HG02588 (cell line): Measurements from ENCODE around the gene IL20.

Experiments used
- ATAC-seq: cut with Tn5 transposase; IDR thresholded peaks from one replicate; pipeline ENCODE4 v1.9.1; 2021; ENCODE audit warnings: mild to moderate bottlenecking, moderate library complexity; ENCODE audit not compliant: unreplicated experiment

Gene IL20

GRCh38 chr1:206898915-206899431 is 33.5 kb downstream of the IL20 start:
- ATAC-seq = no peak

DNA sequence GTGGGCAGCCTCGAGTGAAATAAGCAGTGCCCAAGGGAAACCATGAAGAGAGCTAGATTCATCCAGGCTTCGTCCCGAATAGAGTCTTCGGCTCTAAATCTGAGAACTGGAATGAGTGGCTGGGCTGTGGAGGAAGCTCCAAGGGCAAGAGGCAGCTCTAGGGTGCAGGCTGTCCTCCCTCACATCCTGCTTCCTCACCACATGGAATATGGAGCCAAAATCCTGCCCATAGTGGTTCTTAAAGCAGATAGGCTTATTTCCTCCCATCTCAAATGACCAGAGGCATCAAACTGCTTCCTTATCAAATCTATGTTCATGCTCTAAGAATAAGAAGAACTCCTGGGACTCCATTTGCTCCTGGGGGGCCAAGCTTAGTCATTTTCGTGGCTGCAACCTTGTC is 34.3 kb downstream of the IL20 start:
- ATAC-seq = no peak

GRCh38 chr1:206900149-206900548 is 34.7 kb downstream of the IL20 start:
- ATAC-seq = no peak

GRCh38 chr1:206901944-206902343 is 36.5 kb downstream of the IL20 start:
- ATAC-seq = no peak

DNA sequence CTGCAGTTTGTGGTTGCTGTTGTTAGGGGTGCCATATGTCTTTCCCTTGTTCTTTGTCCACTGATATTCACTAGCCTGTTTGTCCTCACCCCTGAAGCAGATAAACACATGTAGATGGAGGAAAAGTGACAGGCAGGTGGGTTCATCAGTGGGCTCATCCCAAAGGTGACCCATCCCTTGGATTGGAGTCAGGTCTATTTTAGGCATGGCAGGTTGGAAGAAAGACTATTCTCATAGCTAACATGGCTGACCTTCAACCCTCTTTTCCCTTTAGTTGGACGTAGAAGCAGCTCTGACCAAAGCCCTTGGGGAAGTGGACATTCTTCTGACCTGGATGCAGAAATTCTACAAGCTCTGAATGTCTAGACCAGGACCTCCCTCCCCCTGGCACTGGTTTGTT is 37.3 kb downstream of the IL20 start:
- no peak for ATAC-seq

DNA sequence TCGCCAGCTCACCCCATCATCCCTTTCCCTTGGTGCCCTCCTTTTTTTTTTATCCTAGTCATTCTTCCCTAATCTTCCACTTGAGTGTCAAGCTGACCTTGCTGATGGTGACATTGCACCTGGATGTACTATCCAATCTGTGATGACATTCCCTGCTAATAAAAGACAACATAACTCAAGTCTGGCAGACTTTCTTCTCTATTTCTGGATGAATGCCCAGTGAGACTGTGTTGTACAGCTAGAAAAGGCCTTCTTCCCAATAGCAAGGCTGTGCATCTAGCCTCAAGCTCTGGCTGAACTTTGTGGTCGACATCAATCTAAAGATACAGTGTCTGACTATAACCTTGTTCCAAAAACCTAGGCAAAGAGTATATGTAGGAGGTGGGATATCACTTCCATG is 38.3 kb downstream of the IL20 start:
- no peak for ATAC-seq

DNA sequence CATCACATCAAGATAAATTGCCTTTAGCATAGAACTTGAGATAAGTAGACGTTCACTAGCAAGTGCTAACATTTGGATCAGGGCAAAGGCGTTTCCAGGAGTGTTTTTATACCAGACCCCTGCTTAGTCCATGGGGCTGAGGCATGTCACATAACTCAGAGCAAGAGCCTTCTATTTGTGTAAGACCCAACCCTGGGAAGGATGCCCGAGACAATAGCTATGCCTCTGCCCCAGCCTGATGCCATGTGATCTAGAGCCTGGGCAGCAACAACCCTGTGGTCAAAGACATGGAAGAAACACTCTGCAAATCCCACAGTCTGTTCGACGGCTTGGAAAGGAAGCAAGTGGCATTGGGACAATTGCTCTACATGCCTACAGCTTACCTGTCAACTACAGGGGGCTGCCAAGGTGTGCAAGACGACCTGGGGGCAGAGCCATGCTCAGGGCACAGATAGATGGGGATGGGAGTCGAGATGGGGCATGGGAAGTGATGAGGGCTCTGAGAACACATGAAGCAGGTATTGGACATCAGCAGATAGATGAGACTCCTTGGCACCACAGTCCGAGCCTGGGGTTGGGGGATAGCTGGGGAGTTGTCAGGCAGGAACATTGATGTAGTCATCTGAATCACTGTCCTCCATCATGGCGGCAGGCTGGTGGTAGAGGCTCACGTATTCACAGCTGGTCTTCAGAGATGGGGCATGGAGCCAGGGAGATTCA is 39.2 kb downstream of the IL20 start:
- no peak for ATAC-seq

- ATAC-seq = peak; percentile 65
Observed at GRCh38 chr1:206905295-206906164, 40.1 kb downstream of the IL20 start.

DNA sequence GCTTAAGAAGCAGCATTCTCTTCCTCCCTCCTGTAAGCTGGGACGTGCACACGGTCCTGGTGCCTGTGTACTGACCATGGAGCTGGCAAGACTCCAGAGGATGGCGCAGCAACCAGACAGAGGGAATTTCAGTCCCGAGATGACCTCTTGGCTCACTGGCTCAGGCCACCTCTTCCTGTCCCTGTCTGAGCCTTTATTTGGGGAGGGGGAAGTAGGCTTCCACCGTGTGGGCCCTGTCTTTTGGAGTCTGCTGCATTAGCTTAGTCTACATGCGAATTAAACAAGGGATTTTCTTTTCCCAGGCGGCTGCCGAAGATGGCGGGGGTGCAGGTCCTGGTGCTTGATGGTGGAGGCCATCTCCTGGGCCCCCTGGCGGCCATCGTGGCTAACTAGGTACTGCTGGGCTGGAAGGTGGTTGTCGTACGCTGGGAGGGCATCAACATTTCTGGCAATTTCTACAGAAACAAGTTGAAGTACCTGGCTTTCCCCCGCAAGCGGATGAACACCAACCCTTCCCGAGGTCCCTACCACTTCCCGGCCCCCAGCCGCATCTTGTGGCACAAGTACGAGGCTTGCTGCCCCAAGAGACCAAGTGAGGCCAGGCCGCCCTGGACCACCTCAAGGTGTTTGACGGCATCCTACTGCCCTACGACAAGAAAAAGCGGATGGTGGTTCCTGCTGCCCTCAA is 42.0 kb downstream of the IL20 start:
- ATAC-seq = no peak

DNA sequence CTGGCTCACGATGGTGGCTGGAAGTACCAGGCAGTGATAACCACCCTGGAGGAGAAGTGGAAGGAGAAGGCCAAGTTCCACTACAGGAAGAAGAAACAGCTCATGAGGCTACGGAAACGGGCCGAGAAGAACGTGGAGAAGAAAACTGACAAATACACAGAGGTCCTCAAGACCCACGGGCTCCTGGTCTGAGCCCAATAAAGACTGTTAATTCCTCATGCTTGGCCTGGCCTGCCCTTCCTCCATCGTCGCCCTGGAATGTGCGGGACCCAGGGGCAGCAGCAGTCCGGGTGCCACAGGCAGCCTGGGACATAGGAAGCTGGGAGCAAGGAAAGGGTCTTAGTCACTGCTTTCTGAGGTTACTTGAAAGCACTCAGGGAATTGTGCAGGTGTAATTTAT is 42.6 kb downstream of the IL20 start:
- ATAC-seq = no peak

GRCh38 chr1:206909161-206909882 is 43.9 kb downstream of the IL20 start:
- ATAC-seq = no peak

DNA sequence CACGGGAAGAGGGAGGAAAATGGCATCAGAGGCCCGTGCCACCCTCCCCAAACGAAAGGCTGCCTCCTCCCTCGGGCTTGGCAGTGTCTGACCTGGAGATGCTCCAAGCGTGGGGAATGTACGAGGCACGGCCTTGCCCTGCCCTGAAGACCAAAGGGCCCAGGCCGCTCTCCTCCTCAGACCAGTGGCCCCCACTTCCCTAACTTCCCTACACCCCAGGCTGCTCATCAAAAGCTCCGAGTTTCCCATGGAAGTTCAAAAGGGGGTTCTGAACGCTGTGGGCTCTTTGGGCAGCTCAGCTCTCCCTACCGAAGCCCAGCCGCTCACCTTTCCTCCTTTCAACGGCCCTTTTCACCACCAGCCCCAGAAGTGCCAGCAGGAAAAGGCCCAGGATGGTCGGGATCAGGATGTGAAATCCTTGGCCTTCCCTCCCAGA is 44.5 kb downstream of the IL20 start:
- ATAC-seq = no peak

DNA sequence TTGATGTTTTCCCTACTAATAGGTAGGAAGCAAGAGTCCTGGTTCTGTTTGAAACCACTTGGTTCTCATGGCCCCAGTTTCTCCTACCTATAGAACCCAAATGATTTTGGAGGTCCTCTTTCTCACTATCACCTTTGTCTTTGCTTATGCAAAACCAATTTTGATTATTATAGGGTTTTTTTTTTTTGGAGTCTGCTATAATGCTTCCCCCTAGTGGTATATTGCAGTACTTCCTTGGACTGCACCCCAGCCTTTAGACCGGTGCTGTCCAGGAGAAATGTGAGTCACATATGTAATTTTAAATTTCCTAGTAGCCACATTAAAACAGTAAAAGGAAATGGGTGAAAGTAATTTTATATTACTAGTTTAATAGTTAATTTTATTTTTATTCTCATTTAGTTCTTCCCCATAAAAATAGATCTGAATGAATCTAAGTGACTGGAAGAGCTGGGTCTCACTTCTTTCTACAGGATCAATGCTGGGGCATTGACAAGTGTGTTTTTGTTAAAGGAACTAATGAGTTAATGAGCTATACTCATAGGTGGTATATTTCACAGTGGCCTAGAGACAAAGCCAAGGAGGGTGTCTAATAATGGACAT is 45.7 kb downstream of the IL20 start:
- no peak for ATAC-seq

DNA sequence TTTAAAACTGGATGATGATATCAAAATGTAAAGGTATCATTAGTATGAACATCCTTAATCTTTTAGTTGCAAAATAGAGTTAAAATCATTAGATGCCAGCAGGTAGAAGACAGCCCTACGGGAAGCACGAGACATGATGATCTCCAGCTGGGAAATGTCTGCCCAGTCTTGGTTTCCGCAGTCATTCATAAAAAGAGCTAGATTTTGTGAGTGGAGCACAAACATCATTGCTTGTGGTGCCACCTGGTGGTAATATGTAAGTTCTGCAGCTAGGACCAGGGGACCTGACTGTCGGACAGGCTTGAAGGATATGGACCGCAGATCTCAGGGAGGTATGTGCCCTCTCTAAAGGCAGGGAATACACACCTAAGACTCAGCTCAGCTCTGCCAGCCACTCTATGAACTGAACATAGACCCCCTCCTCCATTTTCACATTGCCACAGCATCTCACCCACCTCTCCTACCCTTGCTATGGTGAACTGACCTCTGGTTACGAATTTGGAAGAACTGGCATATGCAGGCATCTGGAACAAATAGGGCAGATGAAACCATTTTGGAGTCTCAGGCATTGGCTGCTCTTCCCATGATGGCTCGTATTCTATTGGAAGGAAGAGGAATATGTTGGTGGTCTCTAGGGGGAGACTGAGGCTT is 47.1 kb downstream of the IL20 start:
- no peak for ATAC-seq

DNA sequence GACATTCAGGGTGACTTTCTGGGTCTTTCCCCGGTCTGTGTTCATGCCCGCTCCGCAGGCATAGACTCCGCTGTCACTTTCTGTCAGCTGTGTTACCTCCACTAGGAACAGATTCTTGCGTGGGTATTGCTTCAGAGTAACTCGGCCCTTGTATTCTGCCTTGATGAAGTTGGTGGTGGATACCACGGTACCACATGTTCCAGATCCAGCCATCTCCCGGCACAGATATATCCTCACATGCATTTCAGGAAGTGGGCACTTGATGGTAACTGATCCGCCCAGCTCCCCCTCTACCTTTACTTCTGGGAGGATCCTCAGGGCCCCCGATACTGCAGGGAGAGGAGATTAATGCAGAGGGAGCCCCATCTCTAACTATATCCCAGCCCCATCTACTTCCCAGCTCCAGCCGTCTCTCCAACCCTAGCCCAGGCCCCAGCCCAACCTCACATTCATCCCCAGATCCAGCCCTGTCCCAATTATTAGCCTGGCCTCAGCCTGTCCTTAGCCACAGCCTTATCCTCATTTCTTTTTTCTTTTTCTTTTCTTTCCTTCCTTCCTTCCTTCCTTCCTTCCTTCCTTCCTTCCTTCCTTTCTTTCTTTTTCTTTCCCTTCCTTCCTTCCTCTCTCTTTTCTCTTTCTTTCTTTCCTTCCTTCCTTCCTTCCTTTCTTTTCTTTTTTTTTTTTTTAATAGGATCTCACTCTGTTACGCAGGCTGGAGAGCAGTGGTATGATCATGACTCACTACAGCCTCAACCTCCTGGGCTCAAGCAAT is 48.5 kb downstream of the IL20 start:
- ATAC-seq = no peak

DNA sequence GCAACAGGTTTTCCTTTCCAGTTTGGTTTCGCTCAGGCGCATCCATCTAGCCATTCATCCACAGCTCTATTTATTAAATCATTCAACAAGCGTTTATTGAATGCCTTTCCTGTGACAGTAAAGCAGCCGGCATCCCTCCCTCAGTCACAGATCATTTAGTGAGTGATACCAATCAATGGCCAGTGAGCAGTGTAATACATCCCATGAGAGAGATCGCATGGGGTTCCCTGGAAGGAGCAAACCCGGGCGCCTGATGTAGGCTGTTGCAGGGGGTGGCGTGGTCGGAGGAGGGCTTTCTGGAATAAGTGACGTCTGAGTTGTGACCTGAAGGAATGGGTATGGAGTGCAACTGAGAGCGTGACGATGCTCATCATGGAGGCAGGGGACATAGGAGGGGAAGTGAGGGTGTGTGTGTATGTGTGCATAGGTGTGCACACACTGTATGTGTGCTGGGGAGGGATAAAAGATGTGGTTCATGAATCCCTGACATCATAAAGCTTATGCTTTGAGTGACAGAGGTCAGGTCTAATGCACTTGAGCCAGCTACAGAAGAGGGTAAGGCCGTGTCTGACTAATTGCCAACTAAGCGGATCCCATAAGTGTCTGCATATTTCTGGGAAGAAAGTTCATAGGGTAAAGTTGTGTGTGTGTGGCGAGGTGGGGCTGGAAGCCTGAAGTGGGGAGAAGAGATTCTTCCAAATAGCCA is 49.8 kb downstream of the IL20 start:
- no peak for ATAC-seq

DNA sequence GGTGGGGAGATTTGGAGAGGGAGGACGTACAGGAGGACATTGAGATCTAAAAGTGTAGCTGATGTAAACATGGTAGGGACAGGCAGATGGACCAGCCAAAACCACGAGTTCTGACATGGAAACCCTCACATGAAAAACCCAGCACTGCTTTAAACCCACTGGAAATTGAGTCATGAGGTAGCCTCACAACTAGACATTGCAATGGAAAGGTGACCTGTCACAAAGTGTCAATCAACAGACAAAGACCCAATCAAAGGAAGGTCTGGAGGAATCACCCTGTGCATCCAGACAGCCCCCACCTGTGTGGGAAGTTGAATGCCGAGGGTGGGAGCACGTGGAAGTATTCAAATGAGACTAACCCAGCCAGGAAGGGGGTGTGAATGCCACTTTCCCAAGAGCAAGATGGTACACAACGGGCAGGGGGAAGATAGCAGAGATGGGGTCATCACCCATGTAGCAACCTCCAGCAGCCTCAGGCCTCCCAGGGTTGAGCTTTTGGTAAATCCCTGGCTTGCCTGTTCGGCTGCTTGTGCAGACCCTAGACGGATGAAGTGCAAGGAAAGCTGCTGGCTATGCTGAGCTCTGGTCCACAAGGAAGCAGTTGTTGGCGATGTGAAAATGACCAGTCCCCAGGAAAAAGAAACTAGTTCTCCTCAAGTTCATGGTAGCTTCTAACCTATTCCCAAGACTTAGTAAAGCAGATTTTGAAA is 50.7 kb downstream of the IL20 start:
- ATAC-seq = no peak

DNA sequence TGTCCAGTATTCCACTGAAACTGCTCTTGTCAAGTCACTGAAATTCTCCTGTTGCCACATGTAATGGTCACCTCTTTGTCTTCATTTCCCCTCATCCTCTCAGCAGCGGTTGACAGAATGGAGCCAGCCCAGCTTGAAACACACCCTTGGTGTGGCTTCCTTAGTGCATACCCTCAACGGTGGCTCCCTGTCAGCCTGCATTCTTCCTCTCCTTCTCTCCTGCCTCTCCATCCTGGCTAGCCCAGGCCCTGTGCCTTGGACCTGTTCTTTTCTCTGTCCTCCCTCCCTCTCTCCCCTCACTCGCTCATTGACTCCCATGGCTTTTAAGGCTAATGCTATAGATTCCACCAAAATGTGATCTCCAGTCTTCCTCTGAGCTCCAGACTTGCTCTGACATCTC is 52.7 kb downstream of the IL20 start:
- ATAC-seq = no peak
